Osteocyte (in vitro differentiated cells): ENCODE measurements around the gene PPM1D. TPM values are rescaled to one million over a fixed set of nuclear protein-coding genes. Genes with fewer than 3 reads are reported as not detected.
"Not testable (repeated sequence)": the region's sequence is repeated elsewhere in the genome, so short reads cannot be mapped to it uniquely, and the experiment has no call there.

Experiments used
- DNase-seq: peaks from one replicate; pipeline ENCODE4 v3.0.0; 2021; ENCODE audit warnings: mixed read lengths; ENCODE audit not compliant: unreplicated experiment; ENCODE audit errors: extremely low spot score
- H3K27ac Mint-ChIP-seq: one replicate; pipeline ENCODE4 v1.8.0; 2021; ENCODE audit warnings: mild to moderate bottlenecking, mixed read lengths; ENCODE audit not compliant: unreplicated experiment
- H3K27me3 Mint-ChIP-seq: one replicate; pipeline ENCODE4 v1.8.0; 2021; ENCODE audit warnings: mixed read lengths; ENCODE audit not compliant: unreplicated experiment
- H3K36me3 Mint-ChIP-seq: one replicate; pipeline ENCODE4 v1.8.0; 2021; ENCODE audit warnings: mixed read lengths; ENCODE audit not compliant: unreplicated experiment
- H3K4me1 Mint-ChIP-seq: one replicate; pipeline ENCODE4 v1.8.0; 2021; ENCODE audit warnings: mixed read lengths; ENCODE audit not compliant: unreplicated experiment
- H3K4me3 Mint-ChIP-seq: one replicate; pipeline ENCODE4 v1.8.0; 2021; ENCODE audit warnings: mild to moderate bottlenecking, moderate library complexity, mixed read lengths; ENCODE audit not compliant: unreplicated experiment
- H3K9me3 Mint-ChIP-seq: one replicate; pipeline ENCODE4 v1.8.0; 2021; ENCODE audit warnings: mixed read lengths; ENCODE audit not compliant: unreplicated experiment
- long read RNA-seq: library from polyadenylated mRNA; unstranded; transcript quantifications from one replicate; pipeline ENCODE4 v2.0.0, GENCODE V29; 2021
- total RNA-seq: library from RNA; stranded (reverse); gene quantifications from 2 replicates; pipeline ENCODE4 v1.2.1, GENCODE V29; 2021
- TF ChIP-seq, protein P1 (sequence below): fragments of 200-600 bp; sonication (generic); IDR thresholded peaks from 2 replicates; pipeline ENCODE4 v1.5.0; 2021; ENCODE audit warnings: antibody characterized with exemption, mild to moderate bottlenecking, moderate library complexity

PPM1D gene
- total RNA-seq: 21.1 and 22.1 TPM in 2 replicates
- long read RNA-seq, full-length matches to known transcripts: 50 of 60 reads
- long read RNA-seq, partial matches to known transcripts: 6 of 60 reads
- long read RNA-seq, other reads (novel, unspliced or antisense): 4 of 60 reads

DNA sequence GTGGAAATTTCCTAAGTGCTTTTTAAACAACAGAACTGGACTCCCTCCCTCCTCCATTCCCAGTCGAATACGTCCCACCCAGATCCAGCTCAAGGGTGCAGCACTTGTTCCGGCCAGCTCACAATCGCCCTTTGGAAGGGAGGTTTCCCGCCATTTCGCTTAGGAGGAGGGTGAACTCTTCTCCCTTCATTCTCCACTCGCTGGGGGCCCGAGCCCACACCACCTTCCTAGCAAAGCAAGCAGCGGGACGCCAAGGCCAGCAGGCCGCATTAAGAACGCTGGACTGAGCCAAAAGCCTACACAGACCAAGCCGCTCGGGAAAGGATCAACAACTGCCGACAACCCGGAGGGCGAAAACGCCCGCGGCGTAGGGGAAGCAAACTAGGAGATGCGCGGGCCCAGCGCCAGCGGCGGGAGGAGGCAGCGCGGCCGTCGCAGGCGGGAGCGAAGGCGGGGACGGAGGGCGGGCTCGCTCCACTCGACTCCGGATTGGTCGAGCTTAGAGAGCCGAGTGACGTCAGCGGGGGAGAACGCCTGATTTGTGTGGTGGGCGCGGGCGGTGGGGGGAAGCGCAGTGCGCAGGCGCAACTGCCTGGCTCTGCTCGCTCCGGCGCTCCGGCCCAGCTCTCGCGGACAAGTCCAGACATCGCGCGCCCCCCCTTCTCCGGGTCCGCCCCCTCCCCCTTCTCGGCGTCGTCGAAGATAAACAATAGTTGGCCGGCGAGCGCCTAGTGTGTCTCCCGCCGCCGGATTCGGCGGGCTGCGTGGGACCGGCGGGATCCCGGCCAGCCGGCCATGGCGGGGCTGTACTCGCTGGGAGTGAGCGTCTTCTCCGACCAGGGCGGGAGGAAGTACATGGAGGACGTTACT is at the start of gene PPM1D:
Gene PPM1D (plus strand): TSS at position 574 of the 870 bp plus-strand sequence. CDS start 222 bp downstream, at position 796.
- no peaks in the 10 kb centered on the region for H3K36me3 Mint-ChIP-seq
- no peaks in the 10 kb centered on the region for H3K9me3 Mint-ChIP-seq
- H3K4me3 Mint-ChIP-seq: peak within 1 kb of the TSS; percentile 97
- peaks cover 33% of the 10 kb centered on the region for H3K4me1 Mint-ChIP-seq
- H3K27ac Mint-ChIP-seq: peak within 1 kb of the TSS; percentile 97
- peak; percentile 100 for DNase-seq
- TF ChIP-seq, protein P1, sequence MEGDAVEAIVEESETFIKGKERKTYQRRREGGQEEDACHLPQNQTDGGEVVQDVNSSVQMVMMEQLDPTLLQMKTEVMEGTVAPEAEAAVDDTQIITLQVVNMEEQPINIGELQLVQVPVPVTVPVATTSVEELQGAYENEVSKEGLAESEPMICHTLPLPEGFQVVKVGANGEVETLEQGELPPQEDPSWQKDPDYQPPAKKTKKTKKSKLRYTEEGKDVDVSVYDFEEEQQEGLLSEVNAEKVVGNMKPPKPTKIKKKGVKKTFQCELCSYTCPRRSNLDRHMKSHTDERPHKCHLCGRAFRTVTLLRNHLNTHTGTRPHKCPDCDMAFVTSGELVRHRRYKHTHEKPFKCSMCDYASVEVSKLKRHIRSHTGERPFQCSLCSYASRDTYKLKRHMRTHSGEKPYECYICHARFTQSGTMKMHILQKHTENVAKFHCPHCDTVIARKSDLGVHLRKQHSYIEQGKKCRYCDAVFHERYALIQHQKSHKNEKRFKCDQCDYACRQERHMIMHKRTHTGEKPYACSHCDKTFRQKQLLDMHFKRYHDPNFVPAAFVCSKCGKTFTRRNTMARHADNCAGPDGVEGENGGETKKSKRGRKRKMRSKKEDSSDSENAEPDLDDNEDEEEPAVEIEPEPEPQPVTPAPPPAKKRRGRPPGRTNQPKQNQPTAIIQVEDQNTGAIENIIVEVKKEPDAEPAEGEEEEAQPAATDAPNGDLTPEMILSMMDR: no peak
- H3K27me3 Mint-ChIP-seq: no peaks in the 10 kb centered on the region

DNA sequence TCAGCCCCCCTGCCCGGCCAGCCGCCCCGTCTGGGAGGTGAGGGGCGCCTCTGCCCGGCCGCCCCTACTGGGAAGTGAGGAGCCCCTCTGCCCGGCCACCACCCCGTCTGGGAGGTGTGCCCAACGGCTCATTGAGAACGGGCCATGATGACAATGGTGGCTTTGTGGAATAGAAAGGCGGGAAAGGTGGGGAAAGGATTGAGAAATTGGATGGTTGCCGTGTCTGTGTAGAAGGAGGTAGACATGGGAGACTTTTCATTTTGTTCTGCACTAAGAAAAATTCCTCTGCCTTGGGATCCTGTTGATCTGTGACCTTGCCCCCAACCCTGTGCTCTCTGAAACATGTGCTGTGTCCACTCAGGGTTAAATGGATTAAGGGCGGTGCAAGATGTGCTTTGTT is 47.7 kb upstream of the PPM1D start:
- H3K4me3 Mint-ChIP-seq, H3K9me3 Mint-ChIP-seq, H3K27ac Mint-ChIP-seq, H3K27me3 Mint-ChIP-seq, H3K36me3 Mint-ChIP-seq, DNase-seq: not testable (repeated sequence)
- peaks cover 12% of the 10 kb centered on the region for H3K4me1 Mint-ChIP-seq

- Mint-ChIP-seq H3K27me3 (no peaks in the 10 kb centered on the region), H3K4me3 (no peak overlapping the region), H3K9me3 (no peaks in the 10 kb centered on the region), H3K4me1 (peaks cover 12% of the 10 kb centered on the region), H3K27ac (peak overlapping the region; percentile 47), H3K36me3 (no peaks in the 10 kb centered on the region)
- TF ChIP-seq, protein P1: no peak
- no peak for DNase-seq
Measured at GRCh38 chr17:60554377-60554788, 45.6 kb upstream of the PPM1D start.

GRCh38 chr17:60555786-60556185 is 44.2 kb upstream of the PPM1D start:
- TF ChIP-seq, protein P1: no peak
- no peaks in the 10 kb centered on the region for H3K9me3 Mint-ChIP-seq
- no peaks in the 10 kb centered on the region for H3K27me3 Mint-ChIP-seq
- no peak overlapping the region for H3K27ac Mint-ChIP-seq
- no peak overlapping the region for H3K4me3 Mint-ChIP-seq
- no peaks in the 10 kb centered on the region for H3K36me3 Mint-ChIP-seq
- no peak for DNase-seq
- peaks cover 12% of the 10 kb centered on the region for H3K4me1 Mint-ChIP-seq

DNA sequence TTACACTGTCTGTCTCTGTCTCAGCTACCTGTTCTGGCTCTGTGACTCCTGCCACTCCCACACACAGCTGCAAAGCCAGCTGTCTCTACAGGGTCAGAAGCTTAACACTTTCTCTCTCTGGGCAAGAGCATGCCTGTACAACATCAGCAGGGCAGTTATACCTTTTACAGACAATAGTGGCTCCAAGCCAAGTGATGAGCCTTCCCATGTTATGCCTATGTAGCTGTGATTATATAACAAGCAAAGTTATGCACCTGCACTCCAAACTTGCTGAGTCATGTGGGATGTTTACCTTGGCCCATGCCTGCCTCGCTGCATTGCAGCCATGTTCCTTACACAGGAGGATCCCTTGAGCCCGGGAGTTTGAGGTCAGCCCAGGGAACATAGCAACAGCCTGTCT is 42.2 kb upstream of the PPM1D start:
- peaks cover 1% of the 10 kb centered on the region for H3K27me3 Mint-ChIP-seq
- H3K4me1 Mint-ChIP-seq: peaks cover 12% of the 10 kb centered on the region
- no peaks in the 10 kb centered on the region for H3K9me3 Mint-ChIP-seq
- no peak overlapping the region for H3K4me3 Mint-ChIP-seq
- H3K27ac Mint-ChIP-seq: no peak overlapping the region
- TF ChIP-seq, protein P1: no peak
- DNase-seq: no peak
- H3K36me3 Mint-ChIP-seq: no peaks in the 10 kb centered on the region
